WTC11 (cell line): ENCODE measurements around the gene ADARB2. TPM values are rescaled to one million over a fixed set of nuclear protein-coding genes. Genes with fewer than 3 reads are reported as not detected.

ENCODE experiments used
- ATAC-seq: fragments of 200-7000 bp; cut with Tn5 transposase; 2 replicates; pipeline ENCODE4 v1.10.0; 2021; ENCODE audit warnings: mild to moderate bottlenecking, moderate library complexity
- CTCF ChIA-PET: fragments of 300-600 bp; sonication (Branson Sonifier 250); formaldehyde crosslinking; loops from one replicate; lab custom pipeline; 2021; ENCODE audit warnings: antibody characterized with exemption; lab: Charles Lee
- POLR2A ChIA-PET: fragments of 350-600 bp; sonication (Branson Sonifier 250); formaldehyde crosslinking; loops from one replicate; lab custom pipeline; 2021; ENCODE audit warnings: antibody characterized with exemption; lab: Charles Lee
- DNase-seq: peaks from one replicate; pipeline ENCODE4 v3.0.0; 2021; ENCODE audit warnings: low spot score
- H3K27ac Mint-ChIP-seq: 2 replicates; pipeline ENCODE4 v1.8.0; 2021; ENCODE audit warnings: mixed read lengths
- H3K27me3 Mint-ChIP-seq: 2 replicates; pipeline ENCODE4 v1.8.0; 2021; ENCODE audit warnings: low read depth, mild to moderate bottlenecking, moderate library complexity, mixed read lengths
- H3K36me3 Mint-ChIP-seq: 2 replicates; pipeline ENCODE4 v1.8.0; 2021; ENCODE audit warnings: mixed read lengths
- H3K4me1 Mint-ChIP-seq: 2 replicates; pipeline ENCODE4 v1.8.0; 2022; ENCODE audit warnings: mixed read lengths
- H3K4me3 Mint-ChIP-seq: 2 replicates; pipeline ENCODE4 v1.8.0; 2021; ENCODE audit warnings: mild to moderate bottlenecking, moderate library complexity, mixed read lengths
- H3K9me3 Mint-ChIP-seq: 2 replicates; pipeline ENCODE4 v1.8.0; 2021; ENCODE audit warnings: mixed read lengths
- ARID4B ChIP-seq: sonication (generic); formaldehyde crosslinking; IDR thresholded peaks from 2 replicates; pipeline ENCODE4 v1.8.0; 2023; ENCODE audit warnings: missing genetic modification reagents, mild to moderate bottlenecking, borderline replicate concordance
- ATF6 ChIP-seq: sonication (generic); formaldehyde crosslinking; IDR thresholded peaks from 2 replicates; pipeline ENCODE4 v1.8.1; 2023; ENCODE audit warnings: mild to moderate bottlenecking, missing genetic modification reagents
- CDX4 ChIP-seq: fragments of 250-450 bp; sonication (Bioruptor Pico); IDR thresholded peaks from 2 replicates; pipeline ENCODE4 v1.9.0; 2021; ENCODE audit warnings: moderate library complexity, mild to moderate bottlenecking, inconsistent platforms, borderline replicate concordance
- CTCF ChIP-seq: fragments of 200-600 bp; IDR thresholded peaks from 2 replicates; pipeline ENCODE4 v1.8.0; 2022; ENCODE audit warnings: antibody characterized with exemption
- ETV6 ChIP-seq: sonication (generic); formaldehyde crosslinking; IDR thresholded peaks from 2 replicates; pipeline ENCODE4 v1.8.1; 2022; ENCODE audit warnings: mild to moderate bottlenecking, missing genetic modification reagents
- JUN ChIP-seq: sonication (generic); formaldehyde crosslinking; IDR thresholded peaks from 2 replicates; pipeline ENCODE4 v1.8.0; 2023; ENCODE audit warnings: mild to moderate bottlenecking, missing genetic modification reagents
- OVOL2 ChIP-seq: fragments of 250-450 bp; sonication (Bioruptor Pico); IDR thresholded peaks from 2 replicates; pipeline ENCODE4 v1.9.0; 2021; ENCODE audit warnings: mild to moderate bottlenecking, borderline replicate concordance
- SMAD4 ChIP-seq: sonication (generic); formaldehyde crosslinking; IDR thresholded peaks from 2 replicates; pipeline ENCODE4 v1.8.0; 2022; ENCODE audit warnings: mild to moderate bottlenecking, missing genetic modification reagents
- USF2 ChIP-seq: sonication (generic); formaldehyde crosslinking; IDR thresholded peaks from 2 replicates; pipeline ENCODE4 v1.8.1; 2023; ENCODE audit warnings: mild to moderate bottlenecking, missing genetic modification reagents, moderate library complexity
- ZNF138 ChIP-seq: sonication (generic); formaldehyde crosslinking; conservative IDR thresholded peaks from 2 replicates; pipeline ENCODE4 v1.8.1; 2022; ENCODE audit warnings: mild to moderate bottlenecking, moderate library complexity, missing genetic modification reagents
- ZNF219 ChIP-seq: sonication (generic); formaldehyde crosslinking; IDR thresholded peaks from 2 replicates; pipeline ENCODE4 v1.8.0; 2023; ENCODE audit warnings: missing genetic modification reagents, mild to moderate bottlenecking, borderline replicate concordance
- ZNF317 ChIP-seq: sonication (generic); formaldehyde crosslinking; IDR thresholded peaks from 2 replicates; pipeline ENCODE4 v1.8.1; 2023; ENCODE audit warnings: low read depth, mild to moderate bottlenecking, moderate library complexity, missing genetic modification reagents, borderline replicate concordance
- total RNA-seq: library from RNA; stranded (reverse); gene quantifications from 3 replicates; pipeline ENCODE4 v1.2.3, GENCODE V29; 2021
- TF ChIP-seq, protein P1 (sequence below): sonication (generic); formaldehyde crosslinking; IDR thresholded peaks from 2 replicates; pipeline ENCODE4 v1.8.1; 2023; ENCODE audit warnings: mild to moderate bottlenecking, missing genetic modification reagents
- TF ChIP-seq, protein P2 (sequence below): sonication (generic); formaldehyde crosslinking; IDR thresholded peaks from 2 replicates; pipeline ENCODE4 v1.8.1; 2023; ENCODE audit warnings: mild to moderate bottlenecking, missing genetic modification reagents, moderate library complexity
- TF ChIP-seq, protein P3 (sequence below): sonication (generic); formaldehyde crosslinking; IDR thresholded peaks from 2 replicates; pipeline ENCODE4 v1.8.1; 2023; ENCODE audit warnings: mild to moderate bottlenecking, moderate library complexity, missing genetic modification reagents

ADARB2 gene
- total RNA-seq, 1 experiment from 2014 or later, result 3.7 TPM

- Mint-ChIP-seq H3K4me1 (peaks cover 25% of the 10 kb centered on the region), H3K4me3 (no peak overlapping the region), H3K9me3 (no peaks in the 10 kb centered on the region), H3K27me3 (no peaks in the 10 kb centered on the region), H3K27ac (no peak overlapping the region), H3K36me3 (no peaks in the 10 kb centered on the region)
- ChIA-PET POLR2A (no interaction called here), CTCF (no interaction called here)
- no peak for ATAC-seq
- TF ChIP-seq ZNF138 (CRISPR knock-in tag), result no peak
- no peak for DNase-seq
Observed at GRCh38 chr10:1366322-1366691, 371.0 kb downstream of the ADARB2 start.

DNA sequence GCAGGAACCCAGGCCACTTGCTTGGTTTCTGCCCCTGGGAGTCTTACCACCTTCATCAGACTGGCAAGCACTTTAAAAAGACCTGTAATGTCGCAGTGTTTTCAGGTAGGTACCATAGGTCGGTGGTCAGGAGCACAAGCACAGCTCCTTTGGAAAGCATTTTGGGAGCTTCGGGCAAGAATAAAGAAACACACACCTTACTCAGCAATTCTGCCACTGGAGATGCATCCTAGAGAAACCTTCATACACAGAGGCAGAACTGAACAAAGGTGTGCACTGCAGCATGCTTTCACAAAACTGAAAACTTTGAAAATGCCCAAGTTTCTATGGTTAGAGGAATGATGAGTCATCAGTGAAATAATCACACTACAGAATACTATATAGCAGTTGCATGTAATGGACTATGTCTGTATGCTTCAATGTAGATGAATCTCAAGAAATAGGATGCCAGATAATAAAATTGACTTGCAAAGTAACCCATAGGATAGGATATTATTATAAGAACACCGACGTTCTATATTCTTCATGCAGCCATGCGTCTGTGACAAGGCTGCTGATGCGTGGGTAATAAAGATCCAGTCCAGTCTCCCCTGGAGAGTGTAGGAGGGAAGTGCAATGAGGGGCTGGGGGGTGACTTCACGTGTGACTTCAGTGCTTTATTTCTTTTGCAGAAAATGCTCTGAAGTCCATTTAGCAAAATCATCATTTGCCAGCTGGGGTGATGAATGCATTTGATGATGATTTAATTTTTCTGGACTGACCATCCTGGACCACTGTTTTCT is 371.6 kb downstream of the ADARB2 start:
- ATAC-seq (no peak), DNase-seq (no peak)
- Mint-ChIP-seq H3K4me3 (no peak overlapping the region), H3K36me3 (no peaks in the 10 kb centered on the region), H3K27ac (no peak overlapping the region), H3K4me1 (peaks cover 31% of the 10 kb centered on the region), H3K27me3 (no peaks in the 10 kb centered on the region), H3K9me3 (no peaks in the 10 kb centered on the region)
- ChIA-PET POLR2A (no interaction called here), CTCF (no interaction called here)
- TF ChIP-seq, protein P1, sequence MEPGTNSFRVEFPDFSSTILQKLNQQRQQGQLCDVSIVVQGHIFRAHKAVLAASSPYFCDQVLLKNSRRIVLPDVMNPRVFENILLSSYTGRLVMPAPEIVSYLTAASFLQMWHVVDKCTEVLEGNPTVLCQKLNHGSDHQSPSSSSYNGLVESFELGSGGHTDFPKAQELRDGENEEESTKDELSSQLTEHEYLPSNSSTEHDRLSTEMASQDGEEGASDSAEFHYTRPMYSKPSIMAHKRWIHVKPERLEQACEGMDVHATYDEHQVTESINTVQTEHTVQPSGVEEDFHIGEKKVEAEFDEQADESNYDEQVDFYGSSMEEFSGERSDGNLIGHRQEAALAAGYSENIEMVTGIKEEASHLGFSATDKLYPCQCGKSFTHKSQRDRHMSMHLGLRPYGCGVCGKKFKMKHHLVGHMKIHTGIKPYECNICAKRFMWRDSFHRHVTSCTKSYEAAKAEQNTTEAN (CRISPR knock-in tag), result no peak
- TF ChIP-seq USF2 (no peak), CTCF (no peak), CDX4 (no peak), OVOL2 (CRISPR knock-in tag) (no peak), ZNF317 (CRISPR knock-in tag) (no peak), ARID4B (CRISPR knock-in tag) (no peak), ZNF219 (CRISPR knock-in tag) (no peak), JUN (CRISPR knock-in tag) (no peak), ETV6 (no peak), SMAD4 (no peak), ATF6 (CRISPR knock-in tag) (no peak)
- TF ChIP-seq, protein P2, sequence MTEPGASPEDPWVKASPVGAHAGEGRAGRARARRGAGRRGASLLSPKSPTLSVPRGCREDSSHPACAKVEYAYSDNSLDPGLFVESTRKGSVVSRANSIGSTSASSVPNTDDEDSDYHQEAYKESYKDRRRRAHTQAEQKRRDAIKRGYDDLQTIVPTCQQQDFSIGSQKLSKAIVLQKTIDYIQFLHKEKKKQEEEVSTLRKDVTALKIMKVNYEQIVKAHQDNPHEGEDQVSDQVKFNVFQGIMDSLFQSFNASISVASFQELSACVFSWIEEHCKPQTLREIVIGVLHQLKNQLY (CRISPR knock-in tag), result no peak
- TF ChIP-seq, protein P3, sequence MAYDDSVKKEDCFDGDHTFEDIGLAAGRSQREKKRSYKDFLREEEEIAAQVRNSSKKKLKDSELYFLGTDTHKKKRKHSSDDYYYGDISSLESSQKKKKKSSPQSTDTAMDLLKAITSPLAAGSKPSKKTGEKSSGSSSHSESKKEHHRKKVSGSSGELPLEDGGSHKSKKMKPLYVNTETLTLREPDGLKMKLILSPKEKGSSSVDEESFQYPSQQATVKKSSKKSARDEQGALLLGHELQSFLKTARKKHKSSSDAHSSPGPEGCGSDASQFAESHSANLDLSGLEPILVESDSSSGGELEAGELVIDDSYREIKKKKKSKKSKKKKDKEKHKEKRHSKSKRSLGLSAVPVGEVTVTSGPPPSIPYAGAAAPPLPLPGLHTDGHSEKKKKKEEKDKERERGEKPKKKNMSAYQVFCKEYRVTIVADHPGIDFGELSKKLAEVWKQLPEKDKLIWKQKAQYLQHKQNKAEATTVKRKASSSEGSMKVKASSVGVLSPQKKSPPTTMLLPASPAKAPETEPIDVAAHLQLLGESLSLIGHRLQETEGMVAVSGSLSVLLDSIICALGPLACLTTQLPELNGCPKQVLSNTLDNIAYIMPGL (CRISPR knock-in tag), result no peak
